ENCODE measurements around the gene ADAMTSL3. TPM values are rescaled to one million over a fixed set of nuclear protein-coding genes. Genes with fewer than 3 reads are reported as not detected.

ADAMTSL3 gene
- total RNA-seq, 1 donor from 2014 or later, result 2.4 TPM

GRCh38 chr15:83911345-83911744 is 257.4 kb downstream of the ADAMTSL3 start:
- no peak overlapping the region for H2AFZ ChIP-seq (ENCODE audit: low read depth, low read length)
- DNase-seq (ENCODE audit: low read depth), result no peak
- no peak overlapping the region for H3K9ac ChIP-seq (ENCODE audit: low read length)
- no peak overlapping the region for H3K4me3 ChIP-seq (ENCODE audit: insufficient read depth, low read depth, low read length)
- FAIRE-seq, result no peak
- H3K27ac ChIP-seq (ENCODE audit: low read depth, low read length), result no peak overlapping the region
- no peak overlapping the region for H3K4me3 Mint-ChIP-seq (ENCODE audit: unreplicated experiment)
- H4K20me1 ChIP-seq (ENCODE audit: insufficient read depth, low read length), result no peaks in the 10 kb centered on the region
- no peak overlapping the region for H3K27ac Mint-ChIP-seq (ENCODE audit: unreplicated experiment)
- H3K36me3 ChIP-seq (ENCODE audit: insufficient read depth, low read length), result no peaks in the 10 kb centered on the region
- H3K4me1 Mint-ChIP-seq (ENCODE audit: low read depth, unreplicated experiment), result peaks cover 3% of the 10 kb centered on the region
- H3K36me3 Mint-ChIP-seq (ENCODE audit: low read depth, unreplicated experiment), result no peaks in the 10 kb centered on the region
- TF ChIP-seq CTCF (IDR thresholded peaks at IDR 0.05; ENCODE audit: insufficient read depth, low read depth, low read length) (no peak), EZH2 (IDR thresholded peaks at IDR 0.05; ENCODE audit: insufficient read depth, low read length) (no peak)
- H3K4me1 ChIP-seq (ENCODE audit: insufficient read depth, low read length), result no peaks in the 10 kb centered on the region
- no peaks in the 10 kb centered on the region for H3K27me3 Mint-ChIP-seq (ENCODE audit: low read depth, unreplicated experiment)
- H3K9me3 Mint-ChIP-seq (ENCODE audit: unreplicated experiment), result peaks cover 2% of the 10 kb centered on the region
- no peaks in the 10 kb centered on the region for H3K79me2 ChIP-seq (ENCODE audit: insufficient read depth, low read length)
- no peaks in the 10 kb centered on the region for H3K27me3 ChIP-seq (ENCODE audit: insufficient read depth, low read length)
- no peaks in the 10 kb centered on the region for H3K9me3 ChIP-seq (ENCODE audit: insufficient read depth, low read depth, low read length)
- H3K4me2 ChIP-seq (ENCODE audit: low read length), result no peak overlapping the region

- Mint-ChIP-seq H3K4me1 (ENCODE audit: low read depth, unreplicated experiment) (peaks cover 3% of the 10 kb centered on the region), H3K27ac (ENCODE audit: unreplicated experiment) (no peak overlapping the region)
- no peak for FAIRE-seq
Measured at GRCh38 chr15:83912343-83912742, 258.4 kb downstream of the ADAMTSL3 start.

More at GRCh38 chr15:83912343-83912742, 258.4 kb downstream of the ADAMTSL3 start:
- Histone ChIP-seq H4K20me1 (ENCODE audit: insufficient read depth, low read length) (no peaks in the 10 kb centered on the region), H2AFZ (ENCODE audit: low read depth, low read length) (no peak overlapping the region), H3K4me3 (ENCODE audit: insufficient read depth, low read depth, low read length) (no peak overlapping the region), H3K9me3 (ENCODE audit: insufficient read depth, low read depth, low read length) (no peaks in the 10 kb centered on the region), H3K4me2 (ENCODE audit: low read length) (no peak overlapping the region), H3K79me2 (ENCODE audit: insufficient read depth, low read length) (no peaks in the 10 kb centered on the region), H3K27me3 (ENCODE audit: insufficient read depth, low read length) (no peaks in the 10 kb centered on the region), H3K4me1 (ENCODE audit: insufficient read depth, low read length) (no peaks in the 10 kb centered on the region), H3K27ac (ENCODE audit: low read depth, low read length) (no peak overlapping the region), H3K36me3 (ENCODE audit: insufficient read depth, low read length) (no peaks in the 10 kb centered on the region), H3K9ac (ENCODE audit: low read length) (no peak overlapping the region)
- Mint-ChIP-seq H3K36me3 (ENCODE audit: low read depth, unreplicated experiment) (no peaks in the 10 kb centered on the region), H3K27me3 (ENCODE audit: low read depth, unreplicated experiment) (no peaks in the 10 kb centered on the region), H3K9me3 (ENCODE audit: unreplicated experiment) (peaks cover 2% of the 10 kb centered on the region), H3K4me3 (ENCODE audit: unreplicated experiment) (no peak overlapping the region)
- TF ChIP-seq CTCF (IDR thresholded peaks at IDR 0.05; ENCODE audit: insufficient read depth, low read depth, low read length), result no peak
- no peak for TF ChIP-seq EZH2 (IDR thresholded peaks at IDR 0.05; ENCODE audit: insufficient read depth, low read length)
- DNase-seq (ENCODE audit: low read depth), result no peak

Measured in astrocyte (in vitro differentiated cells and primary cell).